HS-5 (cell line): Measurements from ENCODE around the gene CASP8AP2.
"Not testable (repeated sequence)": the region's sequence is repeated elsewhere in the genome, so short reads cannot be mapped to it uniquely, and the experiment has no call there.

Source experiments
- DNase-seq: peaks from one replicate; pipeline ENCODE4 v3.0.0-alpha.2; 2012; ENCODE audit warnings: low read depth

CASP8AP2 gene

GRCh38 chr6:89829472-89830169 is at the start of gene CASP8AP2:
TSS of gene CASP8AP2 (plus strand) at chr6:89829880.
- DNase-seq = peak; percentile 98

GRCh38 chr6:89781070-89782034 is 48.3 kb upstream of the CASP8AP2 start:
- DNase-seq = no peak

GRCh38 chr6:89782222-89782621 is 47.5 kb upstream of the CASP8AP2 start:
- DNase-seq = no peak

- not testable (repeated sequence) for DNase-seq
Measured at GRCh38 chr6:89783293-89783692, 46.4 kb upstream of the CASP8AP2 start.

- no peak for DNase-seq
Measured at GRCh38 chr6:89784838-89785237, 44.8 kb upstream of the CASP8AP2 start.

- no peak for DNase-seq
Measured at GRCh38 chr6:89786970-89787369, 42.7 kb upstream of the CASP8AP2 start.

- DNase-seq = no peak
Measured at GRCh38 chr6:89787660-89788328, 41.9 kb upstream of the CASP8AP2 start.

GRCh38 chr6:89789980-89790379 is 39.7 kb upstream of the CASP8AP2 start:
- no peak for DNase-seq

GRCh38 chr6:89790403-89790802 is 39.3 kb upstream of the CASP8AP2 start:
- DNase-seq = no peak

GRCh38 chr6:89792881-89793280 is 36.8 kb upstream of the CASP8AP2 start:
- no peak for DNase-seq

GRCh38 chr6:89793586-89793985 is 36.1 kb upstream of the CASP8AP2 start:
- DNase-seq = no peak

GRCh38 chr6:89794324-89794723 is 35.4 kb upstream of the CASP8AP2 start:
- DNase-seq = no peak

- DNase-seq = no peak
Measured at GRCh38 chr6:89797317-89797716, 32.4 kb upstream of the CASP8AP2 start.

GRCh38 chr6:89799096-89799495 is 30.6 kb upstream of the CASP8AP2 start:
- no peak for DNase-seq

- DNase-seq = no peak
Measured at GRCh38 chr6:89799756-89800155, 29.9 kb upstream of the CASP8AP2 start.

- no peak for DNase-seq
Measured at GRCh38 chr6:89803271-89803670, 26.4 kb upstream of the CASP8AP2 start.

- DNase-seq = no peak
Measured at GRCh38 chr6:89805814-89806371, 23.8 kb upstream of the CASP8AP2 start.

GRCh38 chr6:89807581-89807980 is 22.1 kb upstream of the CASP8AP2 start:
- DNase-seq = no peak

- not testable (repeated sequence) for DNase-seq
Measured at GRCh38 chr6:89813422-89813821, 16.3 kb upstream of the CASP8AP2 start.

- DNase-seq = no peak
Measured at GRCh38 chr6:89817481-89817880, 12.2 kb upstream of the CASP8AP2 start.

- no peak for DNase-seq
Measured at GRCh38 chr6:89818977-89819335, 10.7 kb upstream of the CASP8AP2 start.
